ENCODE measurements around the gene HMCN2. TPM values are rescaled to one million over a fixed set of nuclear protein-coding genes. Genes with fewer than 3 reads are reported as not detected.

Gene HMCN2
- total RNA-seq, 1 donor from 2014 or later: 3.3 TPM

DNA sequence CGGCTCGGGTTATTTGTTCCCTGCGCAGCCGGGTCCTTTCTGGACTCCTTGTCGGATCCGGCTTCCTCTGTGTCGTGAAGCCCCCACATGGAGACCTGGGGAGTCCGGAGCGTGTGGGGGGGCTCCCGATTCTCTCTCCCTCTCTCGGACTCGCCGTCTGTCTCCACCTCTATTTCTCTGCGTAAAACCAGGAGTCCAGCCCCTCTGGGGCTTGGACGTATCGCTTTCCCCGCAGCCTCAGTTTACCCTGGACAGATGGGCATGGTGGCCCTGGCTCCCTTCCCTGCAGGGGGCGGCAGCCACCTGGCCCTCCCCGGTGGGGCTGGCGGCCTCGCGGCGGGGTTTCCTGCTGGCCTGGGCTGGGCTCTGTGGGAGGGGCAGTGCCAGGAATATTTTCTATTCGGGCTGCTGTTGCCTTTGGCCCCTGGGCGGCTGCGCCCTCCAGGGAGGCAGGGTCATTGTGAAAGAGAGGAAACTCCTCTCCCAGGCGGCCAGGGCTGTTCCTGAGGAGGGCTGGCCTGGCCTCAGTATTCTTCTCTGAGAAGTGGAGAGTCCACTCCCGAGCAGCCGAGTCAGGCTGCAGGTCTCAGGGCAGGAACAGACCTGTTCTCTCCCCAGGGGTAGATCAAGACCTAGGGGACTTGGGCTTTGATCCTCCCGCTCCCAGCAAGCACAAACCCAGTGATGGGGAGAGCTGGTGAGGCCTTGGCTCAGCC lies 179.9 kb downstream of the HMCN2 start:
- ATAC-seq (peak; percentile 55), DNase-seq (ENCODE audit: low spot score) (no peak)
- intact Hi-C loops (cut with DNase I): no loop called here

DNA sequence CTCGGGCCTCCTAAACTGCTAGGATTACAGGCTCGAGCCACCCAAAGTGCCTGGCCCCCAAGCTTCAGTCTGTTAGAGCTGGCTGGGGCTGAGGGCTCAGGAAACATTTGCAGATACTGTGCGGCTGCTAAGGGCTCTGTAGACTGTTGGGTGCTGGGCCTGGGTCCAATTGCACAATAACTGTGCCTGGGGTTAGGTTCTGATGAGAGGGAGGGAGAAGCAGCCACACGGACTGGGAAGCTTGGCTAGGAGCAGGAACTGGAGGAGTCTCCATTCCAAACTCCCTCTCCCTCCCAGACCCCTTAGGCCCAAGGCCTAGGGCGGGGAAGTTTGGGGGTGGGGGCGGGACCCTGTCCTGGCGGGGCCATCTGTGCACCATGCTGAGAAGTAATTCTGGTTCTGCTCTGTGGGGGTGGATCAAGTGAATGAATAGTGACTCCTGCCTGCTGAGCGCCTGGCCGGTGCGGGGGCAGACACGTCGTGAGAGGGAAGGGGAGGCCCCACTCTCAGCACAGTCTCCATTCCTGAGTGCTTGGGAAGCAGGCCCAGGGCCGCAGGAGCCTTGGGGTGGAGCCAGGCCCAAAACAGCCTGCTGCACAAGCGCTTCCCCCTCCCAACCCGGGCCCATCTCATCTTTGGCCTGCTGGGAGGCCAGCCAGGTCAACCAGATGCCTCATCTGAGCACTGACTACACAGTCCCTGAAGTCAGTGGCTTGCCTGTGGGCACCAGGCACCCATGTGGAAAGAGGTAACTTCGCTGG lies 180.7 kb downstream of the HMCN2 start:
- intact Hi-C loops (cut with DNase I): no loop called here
- DNase-seq (ENCODE audit: low spot score) (peak; percentile 83), ATAC-seq (peak; percentile 86)

DNA sequence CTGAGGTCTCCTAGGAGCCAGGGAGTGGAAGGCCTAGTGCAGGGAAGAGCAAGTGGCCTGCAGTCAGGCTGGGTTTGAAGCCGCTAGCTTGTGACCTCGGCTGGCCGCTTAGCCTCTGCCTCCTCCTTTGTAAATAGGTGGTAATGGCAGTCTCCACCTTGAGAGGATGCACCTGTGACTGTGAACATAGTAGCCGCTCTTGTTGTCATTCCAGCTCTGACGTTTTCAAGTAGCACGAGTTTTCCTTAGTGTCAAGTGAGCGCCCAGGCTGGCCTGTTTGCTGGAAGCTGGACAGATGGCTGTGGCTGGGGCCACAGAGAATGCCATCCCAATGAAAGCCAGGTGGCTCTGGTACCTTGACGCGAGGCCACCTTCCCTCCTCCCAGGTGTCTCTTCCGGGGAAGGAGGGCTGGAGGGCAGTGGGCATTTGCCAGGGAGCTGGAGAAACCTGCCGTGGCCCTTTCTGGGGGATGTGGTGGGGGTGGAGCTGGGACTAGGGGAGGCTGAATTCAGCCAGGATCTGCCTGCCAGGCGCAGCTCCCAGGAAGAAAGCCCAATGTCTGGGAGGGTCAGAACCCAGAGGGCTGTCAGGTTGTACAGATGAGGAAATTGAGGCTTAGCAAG lies 181.7 kb downstream of the HMCN2 start:
- ATAC-seq (no peak), DNase-seq (ENCODE audit: low spot score) (no peak)

DNA sequence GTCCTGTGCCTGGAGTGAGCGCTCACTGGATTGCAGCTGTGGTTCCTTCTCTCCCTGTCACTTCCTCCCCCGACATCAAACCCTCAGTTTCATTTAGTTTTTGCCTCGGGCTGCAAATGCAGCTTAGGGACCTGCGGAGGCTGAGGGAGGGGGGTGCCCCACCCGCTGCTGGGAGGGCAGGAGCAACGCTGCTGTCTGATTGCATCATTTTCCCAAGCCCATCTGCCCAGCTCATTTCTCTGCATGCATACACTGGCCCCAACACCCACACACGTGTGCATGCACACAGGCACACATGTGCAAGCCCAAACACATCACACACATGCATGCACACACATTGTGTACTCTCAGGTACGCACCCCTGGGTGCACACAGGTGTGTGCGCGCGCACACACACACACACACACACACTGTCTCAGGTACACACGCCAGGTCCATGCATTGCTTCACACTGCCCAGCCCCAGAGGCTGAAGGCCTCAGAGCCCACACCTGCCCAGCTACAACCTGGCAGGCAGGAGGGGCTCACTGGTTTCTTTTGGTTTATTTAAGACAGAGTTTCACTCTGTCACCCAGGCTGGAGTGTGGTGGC lies 182.6 kb downstream of the HMCN2 start:
- no peak for ATAC-seq

More for the DNA sequence above, 181.7 kb downstream of the HMCN2 start:
- intact Hi-C loops (cut with DNase I): no loop called here

DNA sequence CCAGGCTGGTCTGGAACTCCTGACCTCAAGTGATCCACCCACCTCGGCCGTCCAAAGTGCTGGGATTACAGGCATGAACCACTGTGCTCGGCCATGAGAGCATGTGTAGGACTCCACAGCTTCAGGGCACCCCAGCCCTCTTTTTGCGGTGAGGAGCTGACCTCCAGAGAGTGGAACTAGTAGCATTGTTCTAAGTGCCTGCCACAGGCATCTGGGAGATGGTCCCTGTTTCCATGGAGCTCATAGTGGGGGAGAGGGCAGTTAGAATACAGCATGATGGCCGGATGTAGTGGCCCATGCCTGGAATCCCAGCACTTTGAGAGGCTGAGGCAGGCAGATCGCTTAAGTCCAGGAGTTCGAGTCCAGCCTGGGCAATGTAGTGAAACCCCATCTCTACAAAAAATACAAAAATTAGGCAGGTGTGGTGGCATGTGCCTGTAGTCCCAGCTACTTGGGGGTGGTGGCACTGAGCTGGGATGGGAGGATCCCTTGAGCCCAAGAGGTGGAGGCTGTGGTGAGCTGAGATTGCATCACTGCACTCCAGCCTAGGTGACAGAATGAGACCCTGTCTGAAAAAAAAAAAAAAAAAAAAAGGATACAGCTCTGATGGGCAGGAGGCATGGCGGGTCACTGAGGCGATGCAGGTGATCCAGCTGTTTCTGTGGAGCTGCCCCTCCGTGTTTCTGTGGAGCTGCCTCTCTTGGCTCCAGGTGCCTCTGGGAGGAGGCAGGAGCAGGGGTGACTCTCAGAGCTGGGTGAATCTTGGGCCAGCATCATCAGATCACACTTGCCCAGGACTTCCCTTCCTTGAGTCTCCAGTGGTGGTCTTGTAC lies 183.4 kb downstream of the HMCN2 start:
- no peak for DNase-seq (ENCODE audit: low spot score)
- ATAC-seq: no peak
- intact Hi-C loops (cut with DNase I): no loop called here

More for the DNA sequence above, 182.6 kb downstream of the HMCN2 start:
- intact Hi-C loops (cut with DNase I): no loop called here
- no peak for DNase-seq (ENCODE audit: low spot score)

DNA sequence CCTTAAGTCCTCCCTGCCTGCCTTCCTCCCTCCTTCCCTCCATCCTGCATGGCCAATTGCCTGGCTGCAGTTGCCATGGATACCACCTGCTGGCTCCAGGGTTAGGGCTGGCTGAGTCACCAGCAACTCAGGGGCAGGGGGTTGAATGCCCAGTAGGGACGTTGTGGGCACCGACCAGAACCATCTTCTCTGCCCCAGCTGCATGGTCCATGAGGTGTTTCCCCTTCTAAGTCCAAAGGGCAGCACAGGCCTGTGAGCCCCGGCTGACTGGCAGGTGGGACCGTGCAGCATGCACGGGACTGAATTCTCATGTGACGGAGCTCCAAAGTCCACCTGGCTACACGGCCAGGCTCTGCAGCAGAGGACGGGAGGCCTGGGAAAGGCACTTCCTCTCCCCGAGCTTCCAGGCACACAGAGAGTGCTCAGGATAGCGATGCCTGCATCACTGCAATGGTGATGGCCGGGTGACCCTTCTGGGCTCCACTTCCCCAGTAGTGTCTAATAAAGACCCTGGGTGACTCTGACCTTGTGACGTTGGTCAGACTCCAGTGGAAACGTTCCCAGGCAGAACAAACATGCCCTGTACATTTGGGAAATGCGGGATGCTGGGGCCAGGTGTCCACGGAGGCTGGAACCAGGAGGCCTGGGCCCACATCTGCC lies 184.9 kb downstream of the HMCN2 start:
- DNase-seq (ENCODE audit: low spot score) (no peak), ATAC-seq (no peak)
- intact Hi-C loops (cut with DNase I): no loop called here

DNA sequence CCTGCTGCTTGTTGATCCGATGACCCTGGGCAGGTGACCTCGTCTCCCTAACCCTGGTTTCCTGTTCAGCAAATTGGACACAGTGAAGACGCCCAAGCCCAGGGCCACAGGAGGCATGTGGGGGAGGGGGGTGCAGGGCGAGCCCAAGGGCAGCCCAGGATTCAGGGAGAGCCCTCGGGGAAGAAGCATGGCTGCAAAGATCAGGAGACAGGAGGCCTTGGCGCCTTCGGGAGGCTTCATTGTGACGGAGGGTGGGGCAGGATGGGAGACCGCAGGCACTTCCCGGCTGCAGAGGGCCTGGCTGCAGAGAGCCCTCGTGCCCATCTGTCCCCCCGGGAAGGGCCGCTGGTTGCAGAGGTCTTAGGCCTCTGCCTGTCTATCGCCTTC lies 185.4 kb downstream of the HMCN2 start:
- ATAC-seq (no peak), DNase-seq (ENCODE audit: low spot score) (no peak)
- intact Hi-C loops (cut with DNase I): no loop called here

DNA sequence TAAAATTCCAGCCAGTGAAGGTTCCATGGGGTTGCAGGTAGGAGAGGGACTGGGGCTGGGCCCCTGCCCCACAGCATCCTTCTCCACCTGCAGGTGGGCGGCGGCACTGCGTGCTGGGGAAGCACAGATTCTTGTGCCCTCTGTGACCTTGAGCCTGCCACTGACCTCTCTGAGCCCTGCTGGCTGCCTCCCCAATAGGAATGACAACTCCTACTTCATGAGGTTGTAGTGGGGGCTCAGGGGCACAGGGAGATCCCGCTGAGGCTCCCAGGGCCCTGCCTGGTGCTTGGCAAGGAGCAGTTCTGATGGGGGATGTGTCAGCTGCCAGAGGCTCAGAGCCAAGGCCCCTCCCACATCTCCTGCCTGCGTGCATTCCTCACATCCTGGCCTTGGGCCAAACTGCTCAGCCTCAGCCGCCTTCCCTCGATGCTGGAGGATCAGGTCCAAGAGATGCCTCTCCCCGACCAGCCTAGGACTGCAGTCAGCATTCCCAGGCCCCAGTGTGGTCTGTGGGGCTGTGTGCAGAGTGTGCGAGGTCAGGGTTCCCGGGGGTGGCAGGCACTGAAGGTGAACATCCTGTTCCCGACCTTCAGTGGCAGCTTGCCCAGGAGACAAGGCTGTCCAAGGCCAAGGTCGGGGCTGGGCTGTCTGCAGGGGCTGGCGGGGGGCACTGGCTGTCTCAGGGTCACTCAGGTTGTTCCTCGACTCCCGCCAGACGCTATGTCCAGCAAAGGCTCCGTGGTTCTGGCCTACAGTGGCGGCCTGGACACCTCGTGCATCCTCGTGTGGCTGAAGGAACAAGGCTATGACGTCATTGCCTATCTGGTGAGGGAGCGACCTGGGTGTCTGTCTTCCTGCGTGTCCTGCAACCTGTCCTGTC lies 186.2 kb downstream of the HMCN2 start:
- ATAC-seq (peak; percentile 92), DNase-seq (ENCODE audit: low spot score) (peak; percentile 90)
- intact Hi-C loops (cut with DNase I): no loop called here

DNA sequence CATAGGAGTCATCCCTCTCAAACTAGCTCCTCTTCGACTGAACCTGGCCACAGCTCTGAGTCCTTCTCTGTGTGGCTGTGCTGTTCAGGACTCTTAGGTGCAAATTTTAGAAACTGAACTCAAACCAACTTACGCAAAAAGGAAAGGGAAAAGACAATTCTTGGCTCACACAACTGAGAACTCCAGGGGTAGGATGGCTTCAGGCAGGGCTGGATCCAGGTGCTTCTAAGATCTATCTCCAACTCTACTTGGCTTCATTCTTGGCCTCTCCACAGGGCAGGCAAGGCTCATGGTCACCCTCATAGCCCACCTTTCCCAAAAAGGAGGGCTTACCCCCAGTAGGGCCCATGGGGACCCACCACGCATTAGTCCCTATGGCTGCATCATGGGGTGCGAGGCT lies 187.3 kb downstream of the HMCN2 start:
- no peak for DNase-seq (ENCODE audit: low spot score)
- ATAC-seq: no peak
- intact Hi-C loops (cut with DNase I): no loop called here

DNA sequence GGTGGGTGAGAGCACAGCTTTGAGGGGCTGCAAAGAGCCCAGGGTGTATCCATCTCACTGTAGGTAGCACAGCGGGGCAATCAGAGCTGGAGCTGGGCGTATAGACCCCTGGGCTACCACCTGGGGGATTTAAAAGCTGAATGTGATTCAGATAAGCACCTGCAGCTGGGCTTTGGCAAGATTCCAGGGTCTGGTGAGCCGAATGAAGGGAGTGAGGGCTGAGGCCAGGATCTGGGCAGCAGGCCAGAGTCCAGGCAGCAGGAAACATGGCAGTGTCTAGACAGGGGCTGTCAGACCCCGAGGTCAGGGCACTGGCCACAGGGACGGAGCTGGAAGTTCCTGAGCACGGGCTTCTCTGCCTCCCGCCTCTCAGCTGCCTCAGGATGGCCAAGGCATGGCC lies 187.9 kb downstream of the HMCN2 start:
- no peak for DNase-seq (ENCODE audit: low spot score)
- intact Hi-C loops (cut with DNase I): no loop called here

DNA sequence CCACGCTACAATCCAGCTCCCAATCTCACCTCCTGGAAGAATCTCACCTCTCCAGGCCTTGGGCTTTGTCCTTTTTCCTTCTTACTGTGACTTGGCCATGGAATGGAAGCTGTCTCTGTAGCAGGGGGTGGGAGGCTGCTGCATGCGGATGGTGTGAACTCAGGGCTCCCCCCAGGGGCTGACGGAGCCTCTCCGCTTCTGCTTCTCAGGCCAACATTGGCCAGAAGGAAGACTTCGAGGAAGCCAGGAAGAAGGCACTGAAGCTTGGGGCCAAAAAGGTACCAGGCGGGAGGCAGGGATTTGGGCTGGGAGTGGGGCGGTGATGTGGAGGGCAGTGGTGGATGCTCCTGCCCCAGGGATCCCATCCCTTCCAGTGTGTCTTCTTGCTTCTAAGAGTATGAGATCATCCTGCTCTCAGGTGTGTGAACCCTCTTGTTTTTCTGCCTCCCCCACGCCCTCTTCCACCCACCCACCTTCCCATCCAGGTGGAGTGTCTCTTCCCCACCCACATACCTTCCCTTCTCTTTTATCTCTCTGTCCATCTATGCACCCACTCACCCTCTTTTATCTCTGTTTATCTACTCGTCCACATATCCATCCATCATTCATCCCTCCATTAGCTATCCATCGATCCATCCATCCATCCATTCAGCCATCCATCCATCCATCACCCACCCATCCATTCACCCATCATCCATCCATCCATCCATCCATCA lies 188.7 kb downstream of the HMCN2 start:
- intact Hi-C loops (cut with DNase I): no loop called here
- ATAC-seq (no peak), DNase-seq (ENCODE audit: low spot score) (no peak)

More for the DNA sequence above, 187.9 kb downstream of the HMCN2 start:
- no peak for ATAC-seq

DNA sequence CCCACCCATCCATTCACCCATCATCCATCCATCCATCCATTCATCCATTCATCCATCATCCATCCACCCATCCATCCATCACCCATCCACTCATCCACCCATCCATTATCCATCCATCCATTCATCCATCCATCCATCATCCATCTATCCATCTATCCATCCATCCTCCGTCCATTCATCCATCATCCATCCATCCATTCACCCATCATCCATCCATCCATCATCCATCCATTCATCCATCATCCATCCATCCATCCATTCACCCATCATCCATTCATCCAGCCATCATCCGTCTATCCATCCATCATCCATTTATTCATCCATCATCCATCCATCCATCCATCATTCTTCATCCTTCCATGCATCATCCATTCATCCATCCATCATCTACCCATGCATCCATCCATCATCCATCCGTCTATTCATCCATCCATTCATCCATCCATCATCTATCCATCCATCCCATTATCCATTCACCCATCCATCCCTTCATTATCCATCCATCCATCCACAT lies 189.3 kb downstream of the HMCN2 start:
- DNase-seq (ENCODE audit: low spot score): no peak
- ATAC-seq: no peak
- intact Hi-C loops (cut with DNase I): no loop called here

DNA sequence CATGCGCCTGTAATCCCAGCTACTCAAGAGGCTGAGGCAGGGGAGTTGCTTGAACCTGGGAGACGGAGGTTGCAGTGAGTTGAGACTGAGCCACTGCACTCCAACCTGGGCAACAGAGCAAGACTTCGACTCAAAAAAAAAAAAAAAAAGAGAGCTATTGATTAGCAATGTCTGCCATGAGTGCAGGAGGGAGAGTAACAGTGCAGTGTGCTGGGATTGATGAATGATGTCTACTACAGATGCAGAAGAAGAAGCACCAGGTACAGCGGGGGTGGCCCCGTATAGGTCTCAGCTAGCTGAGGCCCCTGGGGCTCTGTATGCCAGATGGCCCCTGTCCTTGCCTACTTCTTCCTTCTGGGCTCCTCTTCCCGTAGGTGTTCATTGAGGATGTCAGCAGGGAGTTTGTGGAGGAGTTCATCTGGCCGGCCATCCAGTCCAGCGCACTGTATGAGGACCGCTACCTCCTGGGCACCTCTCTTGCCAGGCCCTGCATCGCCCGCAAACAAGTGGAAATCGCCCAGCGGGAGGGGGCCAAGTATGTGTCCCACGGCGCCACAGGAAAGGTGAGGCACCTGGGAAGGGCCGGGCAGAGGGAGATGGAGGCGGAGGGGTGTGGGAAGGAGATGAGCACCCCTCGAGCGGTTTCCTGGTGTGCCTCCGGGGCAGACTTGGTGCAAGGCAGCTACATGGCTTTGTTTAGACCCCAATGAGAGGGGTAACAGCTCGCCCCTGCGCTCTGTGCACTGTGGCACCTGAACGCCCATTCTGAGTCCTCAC lies 192.7 kb downstream of the HMCN2 start:
- DNase-seq (ENCODE audit: low spot score) (no peak), ATAC-seq (no peak)
- intact Hi-C loops (cut with DNase I): no loop called here

DNA sequence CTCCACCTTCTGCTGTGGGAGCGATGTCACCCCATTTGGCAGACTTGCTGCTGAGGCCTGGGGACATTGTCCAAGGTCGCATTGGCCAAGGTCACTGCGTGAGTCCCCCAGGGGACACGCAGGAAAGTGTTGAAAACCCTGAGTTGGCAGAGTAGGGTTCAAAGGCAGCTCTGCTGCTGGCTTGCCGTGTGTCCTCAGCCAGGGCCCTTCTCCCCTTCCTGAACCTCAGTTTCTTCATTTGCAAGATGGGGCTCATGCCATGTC lies 193.2 kb downstream of the HMCN2 start:
- intact Hi-C loops (cut with DNase I): no loop called here
- DNase-seq (ENCODE audit: low spot score) (no peak), ATAC-seq (no peak)

DNA sequence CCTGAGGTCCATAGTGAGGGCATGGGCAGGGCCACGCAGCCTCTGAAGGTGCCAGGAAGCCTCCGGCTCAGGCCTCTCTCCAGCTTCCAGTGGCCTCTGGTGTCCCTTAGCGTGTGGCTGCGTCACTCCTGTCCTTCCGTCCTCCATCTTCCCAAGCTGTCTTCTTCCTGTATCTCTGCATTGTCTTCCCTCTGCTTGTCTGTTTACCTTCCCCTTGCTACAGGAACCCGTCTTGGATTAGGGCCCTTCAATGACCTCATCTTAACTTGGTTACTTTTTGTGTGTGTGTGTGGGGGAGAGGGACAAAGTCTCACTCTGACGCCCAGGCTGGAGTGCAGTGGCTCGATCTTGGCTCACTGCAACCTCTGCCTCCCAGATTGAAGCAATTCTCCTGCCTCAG lies 193.6 kb downstream of the HMCN2 start:
- DNase-seq (ENCODE audit: low spot score) (no peak), ATAC-seq (no peak)
- intact Hi-C loops (cut with DNase I): no loop called here

DNA sequence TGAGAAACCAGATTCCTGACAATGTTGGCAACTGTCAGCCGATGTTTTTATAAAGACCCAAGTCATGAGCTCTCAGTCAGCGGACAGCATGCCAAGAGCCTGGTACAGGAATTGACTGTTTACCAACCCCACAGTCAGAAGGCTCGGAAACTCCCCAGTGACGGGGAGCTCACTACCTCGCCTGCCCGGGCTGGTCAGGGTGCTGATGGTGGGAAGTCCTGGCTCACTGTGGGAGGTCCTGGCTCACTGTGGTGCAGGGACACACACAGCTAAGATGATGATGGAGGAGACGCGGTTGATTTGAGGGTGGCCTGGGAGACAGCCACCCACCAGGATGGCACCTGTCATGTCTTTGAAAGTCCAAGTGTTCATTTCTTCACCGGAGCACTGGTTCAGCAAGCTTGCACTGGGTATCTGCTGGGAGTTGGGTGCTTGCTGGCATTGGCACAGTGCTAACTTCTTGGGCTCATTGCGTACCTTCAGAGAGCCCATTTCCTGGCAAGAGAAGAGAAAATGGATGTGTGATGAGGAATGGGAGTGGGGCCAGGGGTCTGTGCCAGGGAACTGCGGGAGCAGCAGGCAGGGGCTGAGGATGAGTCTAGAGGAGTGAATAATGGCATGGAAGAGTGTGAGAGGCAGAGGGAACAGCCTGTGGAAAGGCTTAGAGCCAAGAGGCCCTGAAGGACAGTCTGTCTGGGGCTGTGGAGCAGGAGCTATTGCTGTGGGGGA lies 194.5 kb downstream of the HMCN2 start:
- no peak for ATAC-seq
- DNase-seq (ENCODE audit: low spot score): no peak
- intact Hi-C loops (cut with DNase I): loop anchor here (2.0 kb wide), 1 partner anchor 223 kb away; no protein-coding TSS in a partner anchor

Data from sciatic nerve (tissue), 2 donors.